Chondrocyte (in vitro differentiated cells): ENCODE results near the gene TEAD1. TPM values are rescaled to one million over a fixed set of nuclear protein-coding genes. Genes with fewer than 3 reads are reported as not detected.

Source experiments
- DNase-seq: peaks from one replicate; pipeline ENCODE4 v3.0.0; 2021; ENCODE audit warnings: mixed read lengths, low spot score
- H3K27ac Mint-ChIP-seq: one replicate; pipeline ENCODE4 v1.8.0; 2021; ENCODE audit warnings: mild to moderate bottlenecking, moderate library complexity, mixed read lengths; ENCODE audit not compliant: unreplicated experiment
- H3K27me3 Mint-ChIP-seq: 2 replicates; pipeline ENCODE4 v1.8.0; 2021; ENCODE audit warnings: low read depth, mixed read lengths
- H3K36me3 Mint-ChIP-seq: 2 replicates; pipeline ENCODE4 v1.8.0; 2021; ENCODE audit warnings: low read depth, mixed read lengths
- H3K4me1 Mint-ChIP-seq: 2 replicates; pipeline ENCODE4 v1.8.0; 2021; ENCODE audit warnings: low read depth, mild to moderate bottlenecking, mixed read lengths
- H3K4me3 Mint-ChIP-seq: one replicate; pipeline ENCODE4 v1.8.0; 2021; ENCODE audit warnings: mild to moderate bottlenecking, moderate library complexity, mixed read lengths; ENCODE audit not compliant: unreplicated experiment
- H3K9me3 Mint-ChIP-seq: 2 replicates; pipeline ENCODE4 v1.8.0; 2021; ENCODE audit warnings: low read depth, mixed read lengths
- CTCF ChIP-seq: fragments of 200-600 bp; sonication (generic); IDR thresholded peaks from 2 replicates; pipeline ENCODE4 v1.5.0; 2021; ENCODE audit warnings: antibody characterized with exemption, mild to moderate bottlenecking, moderate library complexity
- total RNA-seq: library from RNA; stranded (reverse); gene quantifications from 3 replicates; pipeline ENCODE4 v1.2.1, GENCODE V29; 2021

TEAD1 gene
- total RNA-seq, 1 donor from 2014 or later, result 137 TPM

- no peak for DNase-seq
Measured at GRCh38 chr11:12664385-12664784, 9.8 kb upstream of the TEAD1 start.

GRCh38 chr11:12666915-12667314 lies 7.3 kb upstream of the TEAD1 start:
- H3K4me1 Mint-ChIP-seq, result no peaks in the 10 kb centered on the region

More at GRCh38 chr11:12664385-12664784, 9.8 kb upstream of the TEAD1 start:
- H3K27ac Mint-ChIP-seq, result no peak overlapping the region
- H3K4me3 Mint-ChIP-seq, result no peak overlapping the region
- H3K27me3 Mint-ChIP-seq, result peaks cover 4% of the 10 kb centered on the region
- peaks cover 8% of the 10 kb centered on the region for H3K9me3 Mint-ChIP-seq
- H3K4me1 Mint-ChIP-seq, result no peaks in the 10 kb centered on the region
- TF ChIP-seq CTCF, result no peak
- H3K36me3 Mint-ChIP-seq, result peaks cover 2% of the 10 kb centered on the region

GRCh38 chr11:12667646-12668045 lies 6.6 kb upstream of the TEAD1 start:
- Mint-ChIP-seq H3K4me1 (no peaks in the 10 kb centered on the region), H3K27me3 (peaks cover 4% of the 10 kb centered on the region), H3K4me3 (no peak overlapping the region), H3K27ac (no peak overlapping the region), H3K36me3 (peaks cover 2% of the 10 kb centered on the region), H3K9me3 (peaks cover 5% of the 10 kb centered on the region)
- no peak for TF ChIP-seq CTCF
- no peak for DNase-seq

More at GRCh38 chr11:12666915-12667314, 7.3 kb upstream of the TEAD1 start:
- H3K27me3 Mint-ChIP-seq, result peaks cover 4% of the 10 kb centered on the region
- no peak overlapping the region for H3K27ac Mint-ChIP-seq
- H3K4me3 Mint-ChIP-seq, result no peak overlapping the region
- peaks cover 2% of the 10 kb centered on the region for H3K36me3 Mint-ChIP-seq
- H3K9me3 Mint-ChIP-seq, result peaks cover 5% of the 10 kb centered on the region
- no peak for TF ChIP-seq CTCF
- no peak for DNase-seq

GRCh38 chr11:12668166-12668565 lies 6.1 kb upstream of the TEAD1 start:
- Mint-ChIP-seq H3K27me3 (peaks cover 4% of the 10 kb centered on the region), H3K36me3 (peaks cover 2% of the 10 kb centered on the region), H3K4me3 (no peak overlapping the region), H3K9me3 (peaks cover 5% of the 10 kb centered on the region), H3K27ac (no peak overlapping the region), H3K4me1 (no peaks in the 10 kb centered on the region)
- DNase-seq, result no peak
- TF ChIP-seq CTCF, result no peak

GRCh38 chr11:12669930-12670329 lies 4.3 kb upstream of the TEAD1 start:
- no peak for TF ChIP-seq CTCF
- H3K27me3 Mint-ChIP-seq, result no peaks in the 10 kb centered on the region
- no peak for DNase-seq
- no peak overlapping the region for H3K4me3 Mint-ChIP-seq
- peaks cover 2% of the 10 kb centered on the region for H3K36me3 Mint-ChIP-seq
- H3K9me3 Mint-ChIP-seq, result peaks cover 5% of the 10 kb centered on the region
- H3K27ac Mint-ChIP-seq, result no peak overlapping the region
- peaks cover 6% of the 10 kb centered on the region for H3K4me1 Mint-ChIP-seq
